Endothelial cell of umbilical vein (primary cell): Measurements from ENCODE around the gene MDH1. TPM values are rescaled to one million over a fixed set of nuclear protein-coding genes. Genes with fewer than 3 reads are reported as not detected.

Experiments used
- BruUV-seq: library from RNA; stranded (reverse); fragments of 400-500 nt; replicated peaks from 2 replicates; lab custom pipeline; 2021; lab: Mats Ljungman, UMichigan
- CTCF ChIA-PET: fragments of 300-600, 350-600 bp; sonication (Branson Sonifier 250); formaldehyde crosslinking; loops from one replicate; lab custom pipeline; 2021; ENCODE audit warnings: antibody characterized with exemption, inconsistent platforms; lab: Charles Lee
- POLR2A ChIA-PET: fragments of 300-600, 350-600 bp; sonication (Branson Sonifier 250); formaldehyde crosslinking; loops from one replicate; lab custom pipeline; 2021; ENCODE audit warnings: antibody characterized with exemption, inconsistent platforms; lab: Charles Lee
- DNase-seq: peaks from one replicate; pipeline ENCODE4 v3.0.0-alpha.2; 2011; ENCODE audit warnings: low read depth, low spot score
- FAIRE-seq: peaks from 2 replicates; lab custom pipeline; 2011; peaks lifted over from hg19 to GRCh38; lab: Jason Lieb, UNC
- H2AFZ ChIP-seq: 2 replicates; pipeline ENCODE4 v1.6.0; 2012; ENCODE audit warnings: low read depth, low read length, control low read depth, inconsistent platforms
- H3K27ac ChIP-seq: 2 replicates; pipeline ENCODE4 v1.5.1; 2011; ENCODE audit warnings: low read depth, mild to moderate bottlenecking, control low read depth, low read length, moderate library complexity; ENCODE audit not compliant: insufficient read depth
- H3K27me3 ChIP-seq, 2 experiments: 2 replicates each; pipeline versions ENCODE4 v1.6.0 to v1.6.1; 2011; ENCODE audit warnings: low read length in 2 of 2, mixed read lengths in 1 of 2; ENCODE audit not compliant: control insufficient read depth in 2 of 2, insufficient read depth in 2 of 2
- H3K36me3 ChIP-seq, 2 experiments: 2 replicates in 1 of 2; 3 replicates in 1 of 2; pipeline ENCODE4 v1.5.1; 2011; ENCODE audit warnings: low read length in 2 of 2, mild to moderate bottlenecking in 1 of 2, moderate library complexity in 1 of 2; ENCODE audit not compliant: control insufficient read depth in 2 of 2, insufficient read depth in 2 of 2; ENCODE audit errors: extremely low read depth in 1 of 2
- H3K4me1 ChIP-seq: 3 replicates; pipeline ENCODE4 v1.5.1; 2011; ENCODE audit warnings: mild to moderate bottlenecking, low read length; ENCODE audit not compliant: control insufficient read depth, insufficient read depth; ENCODE audit errors: extremely low read depth
- H3K4me2 ChIP-seq: 2 replicates; pipeline ENCODE4 v1.6.1; 2011; ENCODE audit warnings: low read length, control low read depth, mixed read lengths; ENCODE audit not compliant: insufficient read depth
- H3K4me3 ChIP-seq, 3 experiments: fragments of 200-600 bp in 1 of 3; sonication (generic), shearing (Covaris generic) in 1 of 3; replicated peaks in 1 of 3; 2 replicates each; pipeline ENCODE4 v1.5.1; 2011 to 2016; ENCODE audit warnings: control low read depth in 3 of 3, low read length in 3 of 3, mild to moderate bottlenecking in 2 of 3, inconsistent platforms in 1 of 3, low read depth in 1 of 3, moderate library complexity in 1 of 3; ENCODE audit not compliant: insufficient read depth in 1 of 3
- H3K79me2 ChIP-seq: 2 replicates; pipeline ENCODE4 v1.6.0; 2012; ENCODE audit warnings: low read length, inconsistent platforms; ENCODE audit not compliant: control insufficient read depth, insufficient read depth
- H3K9ac ChIP-seq: replicated peaks from 2 replicates; pipeline ENCODE3; 2011; ENCODE audit warnings: low read length, control low read depth; ENCODE audit not compliant: insufficient read depth; ENCODE audit errors: extremely low read depth
- H3K9me1 ChIP-seq: replicated peaks from 3 replicates; pipeline ENCODE4 v1.6.0; 2011; ENCODE audit warnings: mild to moderate bottlenecking, low read length; ENCODE audit not compliant: control insufficient read depth, insufficient read depth; ENCODE audit errors: extremely low read depth
- H3K9me3 ChIP-seq: replicated peaks from 2 replicates; pipeline ENCODE4 v1.5.1; 2012; ENCODE audit warnings: low read length, inconsistent platforms; ENCODE audit not compliant: control insufficient read depth, insufficient read depth
- H4K20me1 ChIP-seq: replicated peaks from 2 replicates; pipeline ENCODE3; 2011; ENCODE audit warnings: mild to moderate bottlenecking, low read length; ENCODE audit not compliant: control insufficient read depth, insufficient read depth; ENCODE audit errors: extremely low read depth
- GATA2 ChIP-seq: IDR thresholded peaks from 2 replicates; pipeline ENCODE4 v1.7.0; 2011; ENCODE audit warnings: low read depth, mild to moderate bottlenecking, moderate library complexity, mixed read lengths, low read length; ENCODE audit not compliant: insufficient read length, insufficient read depth
- JUN ChIP-seq: IDR thresholded peaks from 2 replicates; pipeline ENCODE4 v1.6.1; 2011; ENCODE audit warnings: borderline replicate concordance, low read depth; ENCODE audit not compliant: insufficient read length, insufficient read depth
- POLR2A ChIP-seq: IDR thresholded peaks from 2 replicates; pipeline ENCODE4 v1.6.1; 2012; ENCODE audit warnings: low read depth, mild to moderate bottlenecking, control low read depth, low read length
- dilution Hi-C: fragments of 300-500 bp; cut with MboI; formaldehyde crosslinking; loops from one replicate; pipeline ENCODE4 v1.15.0; 2019; ENCODE audit warnings: low sequenced_read_pairs; ENCODE audit not compliant: extremely low pct_ligation_motif_present
- intact Hi-C: fragments of 100-400 bp; cut with micrococcal nuclease; formaldehyde crosslinking; loops from one replicate; pipeline ENCODE4 v1.10.0; 2022
- polyA plus RNA-seq, 4 experiments: library from polyadenylated mRNA; depleted of rRNA in 3 of 4; stranded (reverse) in 3 of 4; unstranded in 1 of 4; fragments of >200 nt; gene quantifications; 2 replicates each; pipeline versions ENCODE4 v1.2.1 to v1.2.3, GENCODE V29; 2011 to 2012; ENCODE audit warnings: missing spikeins in 1 of 4
- total RNA-seq: library from RNA; stranded (reverse); gene quantifications from 2 replicates; pipeline ENCODE4 v1.2.3, GENCODE V29; 2021

The MDH1 gene
- total and polyA plus RNA-seq, 2 donors (not counting 3 experiments of a cell fraction or from before 2014, with no cell fraction given) = 107 to 121 TPM

DNA sequence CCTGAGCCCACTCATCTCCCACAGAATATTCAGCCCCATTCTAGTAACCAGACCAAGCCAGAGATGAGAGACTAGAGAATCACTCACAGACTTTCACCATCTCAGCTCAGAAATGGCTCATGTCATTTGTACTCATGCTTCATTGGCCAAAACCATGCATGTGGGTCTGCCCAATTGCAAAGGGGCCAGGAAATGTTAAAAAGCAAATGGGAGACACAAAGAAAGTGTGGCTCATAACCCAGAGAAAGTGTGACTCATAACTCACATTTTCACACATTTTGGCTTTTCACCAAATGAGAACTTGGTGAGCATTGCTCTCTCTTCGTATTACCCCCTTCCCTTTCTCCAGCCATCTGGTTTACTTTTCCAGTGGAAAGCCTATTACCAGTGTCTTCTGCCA is 66.2 kb downstream of the MDH1 start:
- POLR2A ChIA-PET = no interaction called here
- H3K4me3 ChIP-seq = no peak overlapping the region
- no peak for FAIRE-seq
- CTCF ChIA-PET = interaction anchor here (1.2 kb wide), 1 partner anchor 20 kb away, joined by 4 read pairs; no protein-coding TSS in a partner anchor
- no peaks in the 10 kb centered on the region for H3K79me2 ChIP-seq
- H3K9ac ChIP-seq = no peak overlapping the region
- no peak overlapping the region for H3K4me2 ChIP-seq
- intact Hi-C loops = no loop called here
- no peaks in the 10 kb centered on the region for H3K36me3 ChIP-seq
- H3K4me1 ChIP-seq = no peaks in the 10 kb centered on the region
- peaks cover 5 to 8% of the 10 kb centered on the region in 2 experiments for H3K27me3 ChIP-seq
- H2AFZ ChIP-seq = no peak overlapping the region
- no peaks in the 10 kb centered on the region for H4K20me1 ChIP-seq
- no peak for DNase-seq
- H3K9me3 ChIP-seq = no peaks in the 10 kb centered on the region
- dilution Hi-C loops = no loop called here
- TF ChIP-seq POLR2A (no peak), GATA2 (no peak), JUN (no peak)
- H3K9me1 ChIP-seq = no peaks in the 10 kb centered on the region
- BruUV-seq = no TSS peak
- no peak overlapping the region for H3K27ac ChIP-seq

Other genes starting within 250 kb of the MDH1 start
- 6.9 and 8.8 TPM in 2 replicates for gene WDPCP, start 486 bp upstream of the MDH1 start, total RNA-seq
- gene WDPCP, start 486 bp upstream of the MDH1 start, polyA plus RNA-seq = 2.1 and 4.0 TPM in 2 replicates